Neutrophil (primary cell): ENCODE data around the gene NEDD4L.

Experiments used
- H3K27ac ChIP-seq: fragments of 200-600 bp; sonication (generic); 2 replicates; pipeline ENCODE4 v1.5.1; 2016; ENCODE audit warnings: mild to moderate bottlenecking, moderate library complexity
- H3K27me3 ChIP-seq: fragments of 200-600 bp; sonication (generic); 2 replicates; pipeline ENCODE4 v1.6.0; 2016; ENCODE audit warnings: mild to moderate bottlenecking
- H3K36me3 ChIP-seq: fragments of 200-600 bp; sonication (generic); 2 replicates; pipeline ENCODE4 v1.5.1; 2017
- H3K4me1 ChIP-seq, 2 experiments: fragments of 200-600 bp in 1 of 2; sonication (generic) in 1 of 2; 1 replicate in 1 of 2; 2 replicates in 1 of 2; pipeline versions ENCODE4 v1.5.1 to v1.6.1; 2013 to 2016; ENCODE audit warnings: low read depth in 1 of 2, low read length in 1 of 2, mild to moderate bottlenecking in 1 of 2, moderate library complexity in 1 of 2; ENCODE audit not compliant: control insufficient read depth in 1 of 2, insufficient read depth in 1 of 2
- H3K4me3 ChIP-seq, 2 experiments: fragments of 200-600 bp in 1 of 2; sonication (generic) in 1 of 2; 1 replicate in 1 of 2; 2 replicates in 1 of 2; pipeline ENCODE4 v1.5.1; 2013 to 2016; ENCODE audit warnings: low read depth in 1 of 2, low read length in 1 of 2, mild to moderate bottlenecking in 1 of 2, moderate library complexity in 1 of 2
- H3K9me3 ChIP-seq: fragments of 200-600 bp; sonication (generic); 2 replicates; pipeline ENCODE4 v1.5.1; 2016
- CTCF ChIP-seq: fragments of 200-600 bp; sonication (generic); IDR thresholded peaks from 2 replicates; pipeline ENCODE4 v1.5.1; 2016; ENCODE audit warnings: antibody characterized with exemption

Gene NEDD4L

GRCh38 chr18:58211510-58211909 lies 167.5 kb downstream of the NEDD4L start:
- Histone ChIP-seq H3K27me3 (peaks cover 92% of the 10 kb centered on the region), H3K27ac (no peak overlapping the region), H3K36me3 (no peaks in the 10 kb centered on the region), H3K9me3 (no peaks in the 10 kb centered on the region), H3K4me3 (no peak overlapping the region), H3K4me1 (no peaks in the 10 kb centered on the region)
- no peak for TF ChIP-seq CTCF

GRCh38 chr18:58212274-58212673 lies 168.2 kb downstream of the NEDD4L start:
- TF ChIP-seq CTCF, result no peak
- no peak overlapping the region for H3K4me3 ChIP-seq
- H3K36me3 ChIP-seq, result no peaks in the 10 kb centered on the region
- peaks cover 92% of the 10 kb centered on the region for H3K27me3 ChIP-seq
- H3K9me3 ChIP-seq, result no peaks in the 10 kb centered on the region
- H3K4me1 ChIP-seq, result no peaks in the 10 kb centered on the region
- H3K27ac ChIP-seq, result no peak overlapping the region

GRCh38 chr18:58213440-58213839 lies 169.4 kb downstream of the NEDD4L start:
- Histone ChIP-seq H3K27ac (no peak overlapping the region), H3K4me1 (no peaks in the 10 kb centered on the region), H3K27me3 (peaks cover 92% of the 10 kb centered on the region), H3K36me3 (no peaks in the 10 kb centered on the region), H3K4me3 (no peak overlapping the region), H3K9me3 (no peaks in the 10 kb centered on the region)
- TF ChIP-seq CTCF, result no peak

- no peak for TF ChIP-seq CTCF
- Histone ChIP-seq H3K27ac (no peak overlapping the region), H3K4me1 (no peaks in the 10 kb centered on the region), H3K9me3 (no peaks in the 10 kb centered on the region), H3K4me3 (no peak overlapping the region), H3K27me3 (peaks cover 96% of the 10 kb centered on the region), H3K36me3 (no peaks in the 10 kb centered on the region)
Observed at GRCh38 chr18:58215011-58215410, 171.0 kb downstream of the NEDD4L start.

DNA sequence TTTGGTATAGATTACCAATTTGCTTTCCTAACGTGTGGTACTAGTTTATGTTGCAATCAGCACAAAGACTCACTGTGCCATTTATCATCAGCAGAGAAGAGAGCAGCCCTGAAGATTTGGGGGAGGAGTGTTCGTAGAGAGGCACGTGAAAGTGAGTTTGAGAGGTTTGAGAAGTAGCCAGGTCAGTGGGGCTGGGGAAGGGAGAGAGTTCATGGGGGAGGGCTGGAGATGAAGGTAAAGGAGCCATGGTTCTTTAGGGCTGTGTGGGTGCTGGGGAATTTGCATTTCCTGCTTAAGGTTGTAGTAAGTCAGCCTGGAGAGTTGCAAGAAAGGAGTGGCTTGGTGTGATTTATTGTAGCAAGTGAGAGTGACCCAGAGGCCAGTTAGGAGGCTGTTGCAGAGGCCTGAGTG lies 172.1 kb downstream of the NEDD4L start:
- no peak for TF ChIP-seq CTCF
- peaks cover 96% of the 10 kb centered on the region for H3K27me3 ChIP-seq
- H3K4me3 ChIP-seq, result no peak overlapping the region
- no peaks in the 10 kb centered on the region for H3K36me3 ChIP-seq
- no peaks in the 10 kb centered on the region for H3K4me1 ChIP-seq
- no peak overlapping the region for H3K27ac ChIP-seq
- H3K9me3 ChIP-seq, result no peaks in the 10 kb centered on the region

- Histone ChIP-seq H3K36me3 (no peaks in the 10 kb centered on the region), H3K4me3 (no peak overlapping the region), H3K27me3 (peaks cover 96% of the 10 kb centered on the region), H3K27ac (no peak overlapping the region), H3K4me1 (no peaks in the 10 kb centered on the region), H3K9me3 (no peaks in the 10 kb centered on the region)
- TF ChIP-seq CTCF, result no peak
Observed at GRCh38 chr18:58217052-58217451, 173.0 kb downstream of the NEDD4L start.
